Measurements from ENCODE around the gene IQCE. TPM values are rescaled to one million over a fixed set of nuclear protein-coding genes. Genes with fewer than 3 reads are reported as not detected.

IQCE gene
- total and polyA plus RNA-seq, 10 of the 15 experiments (the other 5 are each of a cell fraction or from before 2014, with no cell fraction given): 0.37 to 8.1 (median 3.7) TPM

- POLR2A ChIA-PET: no interaction called here
- H3K4me1 ChIP-seq (ENCODE audit: control insufficient read depth, insufficient read depth, low read length): peaks cover 25% of the 10 kb centered on the region
- H2AFZ ChIP-seq (ENCODE audit: control insufficient read depth, low read depth, low read length): no peak overlapping the region
- no peak overlapping the region for H3K27ac ChIP-seq (ENCODE audit: control insufficient read depth, insufficient read depth)
- TF ChIP-seq MXI1 (IDR thresholded peaks at IDR 0.05; ENCODE audit: low read depth, low read length): no peak
- no peak for TF ChIP-seq HSF1 (IDR thresholded peaks at IDR 0.05; ENCODE audit: low read depth, low read length)
- no peak for TF ChIP-seq GATAD2B (conservative IDR thresholded peaks at IDR 0.05; ENCODE audit: low read depth)
- no peak for TF ChIP-seq RCOR1 (conservative IDR thresholded peaks at IDR 0.05; ENCODE audit: low read depth, low read length)
- TF ChIP-seq MYB (IDR thresholded peaks at IDR 0.05; ENCODE audit: borderline replicate concordance, low read depth, low read length): no peak
- no peak for TF ChIP-seq FOXK2 (IDR thresholded peaks at IDR 0.05)
- TF ChIP-seq MYC (IDR thresholded peaks at IDR 0.05; ENCODE audit: insufficient read depth, insufficient read length, insufficient replicate concordance, low read length, severe bottlenecking): no peak
- no peak for TF ChIP-seq POLR2AphosphoS2 (IDR thresholded peaks at IDR 0.05; ENCODE audit: low read depth, low read length)
- TF ChIP-seq KAT2A (conservative IDR thresholded peaks at IDR 0.05; ENCODE audit: control insufficient read depth, low read depth, low read length): no peak
- no peak for TF ChIP-seq NRF1 (conservative IDR thresholded peaks at IDR 0.05; ENCODE audit: low read depth, low read length)
- TF ChIP-seq SREBF2 (IDR thresholded peaks at IDR 0.05; ENCODE audit: low read length): no peak
- TF ChIP-seq BHLHE40 (IDR thresholded peaks at IDR 0.05; ENCODE audit: borderline replicate concordance in 1 of 2, low read depth in 2 of 2, low read length in 1 of 2): no peak
- TF ChIP-seq ZBTB4 (CRISPR knock-in tag; IDR thresholded peaks at IDR 0.05): no peak
- H3K36me3 ChIP-seq (ENCODE audit: control insufficient read depth in 2 of 2, insufficient read depth in 2 of 2, low read length in 1 of 2): no peaks in the 10 kb centered on the region; a peak in 2 of 4 replicates
- no peak overlapping the region for H3K4me3 ChIP-seq
- H3K27me3 ChIP-seq (replicated peaks in 1 of 2; ENCODE audit: control insufficient read depth in 2 of 2, insufficient read depth in 2 of 2, low read length in 1 of 2): no peaks in the 10 kb centered on the region
- DNase-seq (ENCODE audit: low read depth, low spot score) (no peak), ATAC-seq (no peak), FAIRE-seq (no peak)
- in situ Hi-C loops (cut with MboI): no loop called here
- no peaks in the 10 kb centered on the region for H3K9me3 ChIP-seq (replicated peaks; ENCODE audit: control insufficient read depth, insufficient read depth, low read length)
- H4K20me1 ChIP-seq (ENCODE audit: control insufficient read depth, insufficient read depth): no peaks in the 10 kb centered on the region
- WGBS (ENCODE audit: insufficient coverage, insufficient replicate concordance, low lambda C conversion rate, missing lambda C conversion rate): 85% methylated on average over 24 of the region's 24 CpGs
- no TSS peak for BruUV-seq (replicated peaks)
- SMC1A ChIA-PET (ENCODE audit: uncharacterized antibody, unreplicated experiment): no interaction called here
- CTCF ChIA-PET: no interaction called here
- no peak overlapping the region for H3K4me2 ChIP-seq (ENCODE audit: control insufficient read depth, insufficient read depth)
- intact Hi-C loops (cut with micrococcal nuclease; ENCODE audit: unreplicated experiment): no loop called here
- H3K79me2 ChIP-seq (ENCODE audit: control insufficient read depth, insufficient read depth, low read length): peaks cover 8% of the 10 kb centered on the region
- H3K9ac ChIP-seq (ENCODE audit: control insufficient read depth, insufficient read depth, low read length): no peak overlapping the region
- RAD21 ChIA-PET (ENCODE audit: unreplicated experiment): no interaction called here
Measured at GRCh38 chr7:2639181-2639681, 80.5 kb downstream of the IQCE start.
